GM20431 (cell line): Measurements from ENCODE around the gene DCHS1.

Experiments
- in situ Hi-C: fragments of 300-500 bp; cut with MseI, MboI; formaldehyde crosslinking; loops from one replicate; pipeline ENCODE4 v1.15.0; 2020; ENCODE audit warnings: low sequenced_read_pairs; ENCODE audit not compliant: unreplicated experiment

Gene DCHS1

DNA sequence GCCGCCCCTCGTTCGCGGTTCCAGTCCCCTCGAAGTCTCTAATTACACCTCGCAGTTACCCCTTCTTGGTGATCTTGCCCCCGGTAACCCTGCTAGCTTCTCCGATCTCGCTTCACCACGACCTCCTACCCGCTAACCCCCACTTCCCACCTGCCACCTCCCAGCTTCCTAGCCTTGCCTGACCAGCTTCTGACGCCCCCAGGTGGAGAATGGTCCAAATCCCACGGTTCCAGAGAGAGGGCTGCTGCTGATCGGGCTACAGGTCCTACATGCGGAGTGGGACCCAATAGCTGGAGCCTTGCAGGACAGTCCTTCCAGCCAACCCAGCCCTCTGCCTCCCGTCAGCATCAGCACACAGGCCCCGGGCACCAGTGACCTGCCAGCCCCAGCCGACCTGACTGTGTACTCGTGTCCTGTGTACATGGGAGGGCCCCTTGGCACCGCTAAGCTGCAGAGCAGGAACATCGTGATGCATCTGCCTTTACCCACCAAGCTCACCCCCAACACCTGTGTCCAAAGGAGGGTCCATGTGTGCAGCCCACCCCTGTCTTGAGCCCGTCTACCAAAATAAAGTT, 84.1 kb downstream of the DCHS1 start:
- in situ Hi-C loops: no loop called here
